ENCODE results near the gene PCDHGA5.
"Not testable (repeated sequence)": the region's sequence is repeated elsewhere in the genome, so short reads cannot be mapped to it uniquely, and the experiment has no call there.

GRCh38 chr5:141340781-141341354 is 23.1 kb upstream of the PCDHGA5 start:
- TF ChIP-seq HDGF (IDR thresholded peaks at IDR 0.05; ENCODE audit: borderline replicate concordance); SUZ12 (IDR thresholded peaks at IDR 0.05): not testable (repeated sequence)

All from HEK293T (cell line).